PC-3 (cell line): ENCODE results near the gene CA4.
"Not testable (repeated sequence)": the region's sequence is repeated elsewhere in the genome, so short reads cannot be mapped to it uniquely, and the experiment has no call there.

ENCODE experiments used
- CTCF ChIP-seq: fragments of 300-600 bp; sonication (generic); conservative IDR thresholded peaks from 2 replicates; pipeline ENCODE4 v1.5.1; 2017; ENCODE audit warnings: antibody characterized with exemption, low read depth, mild to moderate bottlenecking, low read length
- EZH2 ChIP-seq: fragments of 300-600 bp; sonication (generic); IDR thresholded peaks from one replicate; pipeline ENCODE4 v1.6.1; 2017; ENCODE audit warnings: antibody characterized with exemption, mild to moderate bottlenecking, low read length; ENCODE audit not compliant: unreplicated experiment
- EZH2phosphoT487 ChIP-seq: fragments of 300-600 bp; sonication (generic); IDR thresholded peaks from 2 replicates; pipeline ENCODE4 v1.6.1; 2018; ENCODE audit warnings: mild to moderate bottlenecking, antibody characterized with exemption, low read length, borderline replicate concordance

- TF ChIP-seq EZH2, CTCF, EZH2phosphoT487: not testable (repeated sequence)
Measured at GRCh38 chr17:60186846-60187745, 37.3 kb downstream of the CA4 start.
